Adipose tissue (tissue), 3 donors: ENCODE results near the gene COL23A1. TPM values are rescaled to one million over a fixed set of nuclear protein-coding genes. Genes with fewer than 3 reads are reported as not detected.

Experiments
- H3K27ac ChIP-seq: one replicate; pipeline ENCODE4 v1.5.1; 2013; ENCODE audit warnings: low read depth, low read length
- WGBS, 3 donors: extraction: QIAGEN DNeasy Blood & Tissue Kit; methylation state at CpG; one replicate each; pipeline ENCODE4 v1.1.7; 2013; 5-methylcytosine and 5-hydroxymethylcytosine counted together
- polyA plus RNA-seq, 3 donors: library from polyadenylated mRNA; stranded (reverse); fragments of 200-250 nt; gene quantifications; one replicate each; pipeline ENCODE4 v1.2.3, GENCODE V29; 2013
- donor health status: healthy with polysubstance abuse.
- donor health status: Bipolar disorder and iron deficiency.
- donor health status: healthy.

Gene COL23A1
- polyA plus RNA-seq, 3 donors, result 0.07 to 0.85 (median 0.45) TPM

DNA sequence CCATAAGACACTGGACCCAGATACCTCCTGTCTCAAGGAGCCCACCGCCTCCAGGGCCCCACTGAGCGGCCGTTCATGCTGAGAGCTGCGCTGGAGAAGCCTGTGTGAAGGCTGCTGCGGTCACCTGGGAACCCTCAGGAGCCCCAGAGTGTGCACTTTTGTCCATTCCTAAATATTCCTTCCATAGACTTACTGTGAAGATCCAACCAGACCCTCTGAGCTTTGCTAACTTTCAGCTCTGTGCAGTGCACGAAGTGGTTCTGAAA, 119.5 kb downstream of the COL23A1 start:
- H3K27ac ChIP-seq, result no peak overlapping the region
- 76 to 93% (median 83%) methylated on average over 6 of the region's 6 CpGs for WGBS, 3 donors

DNA sequence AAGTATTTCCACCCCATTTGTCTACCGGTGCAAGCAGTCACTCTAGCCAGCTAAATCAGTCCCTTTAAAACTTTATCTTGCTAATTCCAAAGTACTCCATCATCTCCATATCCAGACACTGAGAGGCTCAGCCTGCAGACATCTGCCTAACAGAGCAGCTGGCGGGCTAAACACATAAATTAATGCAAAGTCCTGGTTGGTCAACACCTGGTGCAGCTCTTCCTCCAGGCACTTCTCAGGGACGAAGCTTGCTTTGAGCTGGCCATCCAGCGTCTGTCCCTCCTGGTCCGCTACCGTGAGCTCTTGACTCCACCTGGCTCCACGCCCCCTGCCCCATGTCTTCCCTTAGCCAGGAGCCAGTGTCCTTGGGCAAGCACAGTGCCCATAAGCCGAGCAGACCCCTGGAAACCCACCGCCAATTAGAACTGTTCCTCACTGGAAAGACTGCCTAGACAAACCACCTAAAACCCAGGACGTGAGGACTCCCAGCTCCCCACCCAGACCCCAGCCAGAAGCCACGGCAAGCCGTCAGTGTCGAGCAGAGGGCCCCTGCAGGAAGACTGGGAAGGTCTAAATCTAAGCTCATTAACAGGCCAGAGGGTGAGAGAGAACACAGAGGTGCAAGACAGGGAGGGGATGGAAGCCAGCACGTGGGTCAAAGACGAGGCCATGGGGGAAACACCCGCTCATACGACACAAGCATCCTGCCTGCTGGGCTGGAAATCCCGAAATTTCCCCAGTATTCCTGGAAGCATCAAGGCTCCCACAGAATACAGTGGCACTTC, 120.0 kb downstream of the COL23A1 start:
- H3K27ac ChIP-seq, result no peak overlapping the region
- 56 to 87% (median 85%) methylated on average over 18 of the region's 18 CpGs for WGBS, 3 donors

DNA sequence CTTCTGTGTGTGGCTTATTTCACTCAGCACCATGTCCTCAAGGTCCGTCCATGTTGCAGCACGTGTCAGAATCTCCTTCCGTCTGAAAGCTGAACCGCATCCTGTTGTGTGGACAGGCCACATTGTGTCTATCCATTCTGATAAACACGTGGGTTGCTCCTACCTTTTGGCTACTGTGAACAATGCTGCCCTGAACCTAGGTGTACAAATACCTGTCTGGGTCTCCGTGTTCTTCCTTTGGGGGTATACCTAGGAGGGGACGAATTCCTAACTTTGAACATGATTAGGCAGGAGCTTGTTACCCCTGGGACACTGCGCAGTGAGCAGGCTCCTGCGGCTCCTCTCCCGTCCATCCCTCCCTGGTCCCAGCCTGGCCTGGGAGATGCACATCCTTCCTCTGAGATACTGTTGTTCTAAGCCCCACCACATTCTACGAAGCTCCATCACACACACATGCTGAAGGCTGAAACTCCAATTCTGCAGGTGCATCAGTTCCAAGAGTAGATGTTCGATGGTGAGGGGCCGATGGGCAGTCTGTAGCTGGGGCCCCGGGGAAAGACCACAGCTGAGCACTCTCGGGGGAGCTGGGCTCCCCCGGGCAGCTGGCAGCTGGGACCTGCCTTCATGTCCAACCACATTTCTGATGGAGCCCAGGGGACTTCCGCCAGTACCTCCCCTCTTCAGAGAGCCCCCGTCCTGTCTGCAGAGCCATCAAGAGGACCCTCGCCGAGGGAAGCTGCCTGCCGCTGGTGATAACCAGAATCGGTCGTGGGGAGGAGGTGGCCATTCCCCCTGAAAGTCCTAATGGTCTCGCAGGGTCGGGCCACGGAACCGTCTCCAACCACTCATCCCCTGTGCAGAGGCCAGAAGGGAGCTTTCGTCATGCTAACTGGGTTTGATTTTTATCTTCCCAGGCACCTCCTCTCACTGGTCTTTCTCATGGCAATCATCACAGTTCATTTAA, 120.9 kb downstream of the COL23A1 start:
- H3K27ac ChIP-seq, result no peak overlapping the region
- 76 to 89% (median 83%) methylated on average over 28 of the region's 28 CpGs for WGBS, 3 donors

DNA sequence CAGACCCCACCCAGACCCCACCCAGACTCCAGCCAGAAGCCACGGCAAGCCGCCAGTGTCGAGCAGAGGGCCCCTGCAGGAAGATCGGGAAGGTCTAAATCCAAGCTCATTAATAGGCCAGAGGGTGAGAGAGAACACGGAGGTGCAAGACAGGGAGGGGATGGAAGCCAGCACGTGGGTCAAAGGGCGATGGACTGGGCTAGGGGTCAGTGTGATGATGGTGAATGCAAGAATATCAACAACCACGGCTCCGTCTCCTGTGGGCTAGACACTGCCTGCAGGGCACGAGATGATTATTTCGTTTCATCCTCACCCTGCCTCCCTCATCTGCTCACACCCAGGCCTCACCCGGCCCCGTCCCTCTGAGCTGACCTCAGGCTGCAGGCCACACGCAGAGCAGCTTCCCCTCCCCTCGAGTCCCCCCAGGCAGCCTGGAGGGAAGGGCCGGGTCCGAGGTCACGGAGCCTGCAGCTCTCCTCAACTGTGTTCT, 122.0 kb downstream of the COL23A1 start:
- 46 to 55% (median 47%) methylated on average over 17 to 18 of the region's 18 CpGs for WGBS, 3 donors

DNA sequence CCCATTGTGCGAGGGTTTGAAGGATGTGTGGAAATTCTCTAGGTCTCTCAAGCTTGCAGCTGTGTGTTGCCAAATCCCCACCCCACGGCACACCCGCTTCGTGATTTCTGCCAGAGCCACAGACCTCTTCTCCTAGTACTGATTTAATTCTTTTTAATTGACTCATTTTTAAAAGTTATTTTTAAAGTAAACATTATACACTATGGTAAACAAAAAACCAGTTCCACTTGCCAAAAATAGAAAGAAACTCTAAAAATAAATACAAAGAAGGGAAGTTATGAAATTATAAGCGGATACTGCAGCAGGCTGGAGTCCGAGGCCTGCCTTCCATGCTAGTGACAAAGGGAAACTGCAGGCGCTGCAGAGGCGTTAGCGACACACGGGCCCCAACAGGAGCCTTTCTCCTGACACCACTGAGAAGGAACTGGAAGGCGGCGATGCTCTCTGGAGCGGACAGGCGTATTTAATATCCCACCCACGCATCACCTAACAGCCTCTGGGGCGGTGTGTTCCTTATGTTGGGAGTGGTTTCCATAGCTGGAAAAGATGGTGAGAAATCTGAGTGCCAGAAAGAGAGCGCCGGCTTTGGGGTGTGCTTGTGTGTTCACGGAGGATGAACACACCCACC, 122.5 kb downstream of the COL23A1 start:
- H3K27ac ChIP-seq, result no peak overlapping the region
- 13 to 51% (median 13%) methylated on average over 19 of the region's 19 CpGs for WGBS, 3 donors

More for the DNA sequence above, 122.0 kb downstream of the COL23A1 start:
- H3K27ac ChIP-seq, result no peak overlapping the region

DNA sequence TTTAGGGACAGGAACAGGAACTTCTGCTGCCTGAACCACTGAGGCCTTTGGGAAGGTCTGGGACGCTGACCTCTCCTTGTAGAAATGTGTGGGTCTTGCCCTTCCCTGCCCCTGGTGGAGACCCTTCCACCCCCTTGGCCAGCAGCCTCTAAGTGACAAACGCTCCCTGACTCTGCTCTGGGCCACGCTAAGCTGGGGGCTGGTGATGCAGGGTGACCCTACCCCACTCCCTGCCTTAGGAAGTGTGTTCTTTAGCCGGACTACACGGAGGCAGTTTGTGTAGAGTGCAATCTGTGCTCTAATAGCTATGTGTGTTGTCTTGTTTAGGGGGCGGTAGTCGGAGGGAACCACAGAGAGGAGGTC, 123.0 kb downstream of the COL23A1 start:
- H3K27ac ChIP-seq, result no peak overlapping the region
- WGBS, 3 donors, result 24 to 62% (median 27%) methylated on average over 7 of the region's 7 CpGs

DNA sequence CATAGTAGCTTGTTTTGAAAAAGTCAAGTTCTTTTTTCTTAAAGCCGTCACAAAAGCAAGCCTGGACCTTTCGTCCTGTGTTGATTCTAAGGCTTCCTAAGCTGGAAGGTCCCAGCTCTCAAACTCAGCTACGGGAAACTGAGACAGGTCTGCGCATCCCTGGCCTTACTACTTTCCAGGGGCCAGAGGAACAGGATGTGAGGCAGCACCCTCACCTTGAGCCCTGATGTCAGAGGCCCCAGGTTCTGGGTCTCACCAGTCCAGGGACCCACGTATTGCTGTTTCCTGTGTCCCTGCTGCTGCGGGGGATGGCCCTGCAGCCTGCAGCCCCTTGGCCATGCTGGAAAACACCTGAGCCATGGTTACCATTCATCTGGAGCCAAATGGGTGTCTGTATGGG, 123.9 kb downstream of the COL23A1 start:
- no peak overlapping the region for H3K27ac ChIP-seq

DNA sequence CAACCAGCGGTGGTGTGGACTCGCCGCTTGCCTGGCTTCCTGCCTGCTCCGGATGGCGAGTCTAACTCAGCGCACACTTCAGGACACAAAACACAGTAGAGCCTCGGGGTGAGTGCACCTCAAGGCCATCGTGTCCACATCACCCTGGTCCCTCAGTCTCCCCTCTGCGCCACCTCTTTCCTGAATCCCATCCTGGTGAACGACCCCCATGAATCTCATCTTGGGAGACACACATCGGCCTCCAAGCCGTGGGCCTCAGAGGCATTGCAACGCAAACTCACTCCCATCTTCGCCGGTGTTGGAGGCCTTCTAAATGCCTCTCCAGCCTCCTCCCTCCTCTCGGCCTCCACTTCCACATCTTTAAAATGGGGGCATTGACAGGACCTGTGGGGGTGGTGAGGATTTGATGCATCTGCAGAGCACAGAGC, 124.3 kb downstream of the COL23A1 start:
- 90 to 92% (median 90%) methylated on average over 16 of the region's 16 CpGs for WGBS, 3 donors
- no peak overlapping the region for H3K27ac ChIP-seq

More for the DNA sequence above, 123.9 kb downstream of the COL23A1 start:
- 89 to 94% (median 91%) methylated on average over 6 of the region's 6 CpGs for WGBS, 3 donors

DNA sequence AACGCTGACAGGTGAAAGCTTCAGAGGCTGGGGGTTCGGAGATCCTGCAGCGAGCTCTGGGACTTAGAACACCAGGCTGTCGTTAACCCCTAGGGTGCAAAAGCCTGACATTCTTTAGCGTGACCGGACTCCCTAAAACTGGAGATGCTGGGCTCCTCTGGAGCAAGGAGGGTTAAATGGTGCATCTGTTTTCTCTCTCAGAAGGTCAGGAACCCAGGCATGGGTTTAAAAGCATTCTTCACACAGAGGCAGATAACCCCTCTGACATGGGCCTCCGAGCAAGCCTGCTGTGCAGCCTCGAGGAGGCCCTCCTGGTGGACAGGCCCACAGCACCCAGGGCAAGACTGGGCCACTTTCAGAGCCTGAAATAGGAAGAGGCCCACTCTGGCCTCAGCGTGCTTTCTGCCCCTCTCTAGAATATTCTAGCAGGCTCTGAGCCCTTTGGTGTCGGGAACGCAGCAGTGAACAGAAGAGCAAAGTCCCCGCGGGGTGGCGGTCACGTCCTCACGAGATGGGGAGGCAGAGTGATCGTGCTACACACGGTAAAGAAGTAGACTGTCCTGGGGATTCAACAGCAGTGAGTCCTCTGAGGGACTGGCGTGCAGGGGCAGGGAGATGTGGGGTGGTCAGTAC, 124.8 kb downstream of the COL23A1 start:
- 83 to 94% (median 91%) methylated on average over 19 of the region's 19 CpGs for WGBS, 3 donors

DNA sequence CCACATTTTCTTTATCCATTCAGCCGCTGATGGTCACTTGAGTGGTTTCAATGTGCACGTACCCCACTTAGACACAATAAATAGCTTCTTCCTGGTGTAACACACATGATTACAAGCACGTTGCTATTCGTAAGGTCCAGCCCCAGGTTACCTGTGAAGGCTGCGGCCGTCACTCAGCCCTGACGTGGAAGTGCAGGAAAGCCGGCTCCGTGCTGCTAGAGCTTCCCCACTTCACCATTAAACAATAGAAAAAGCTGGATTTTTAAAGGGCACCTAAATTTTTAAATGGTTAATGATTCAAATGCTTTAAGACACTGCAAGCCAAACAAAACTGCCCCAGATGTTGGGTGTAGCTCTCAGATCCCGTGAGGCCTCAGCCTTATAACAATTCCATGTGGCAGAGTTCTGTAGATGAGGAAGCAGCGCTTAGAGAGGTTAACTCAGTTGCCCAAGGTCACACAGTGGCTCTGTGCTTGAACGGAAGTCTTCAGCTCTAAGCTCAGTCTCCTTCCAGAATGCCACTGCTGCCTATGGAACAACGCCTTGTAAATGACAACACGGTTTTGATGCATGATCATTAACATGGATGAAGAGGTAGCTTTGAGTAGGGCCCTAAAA, 125.7 kb downstream of the COL23A1 start:
- 68 to 75% (median 71%) methylated on average over 14 of the region's 14 CpGs for WGBS, 3 donors
- H3K27ac ChIP-seq, result no peak overlapping the region

More for the DNA sequence above, 124.8 kb downstream of the COL23A1 start:
- H3K27ac ChIP-seq, result no peak overlapping the region

DNA sequence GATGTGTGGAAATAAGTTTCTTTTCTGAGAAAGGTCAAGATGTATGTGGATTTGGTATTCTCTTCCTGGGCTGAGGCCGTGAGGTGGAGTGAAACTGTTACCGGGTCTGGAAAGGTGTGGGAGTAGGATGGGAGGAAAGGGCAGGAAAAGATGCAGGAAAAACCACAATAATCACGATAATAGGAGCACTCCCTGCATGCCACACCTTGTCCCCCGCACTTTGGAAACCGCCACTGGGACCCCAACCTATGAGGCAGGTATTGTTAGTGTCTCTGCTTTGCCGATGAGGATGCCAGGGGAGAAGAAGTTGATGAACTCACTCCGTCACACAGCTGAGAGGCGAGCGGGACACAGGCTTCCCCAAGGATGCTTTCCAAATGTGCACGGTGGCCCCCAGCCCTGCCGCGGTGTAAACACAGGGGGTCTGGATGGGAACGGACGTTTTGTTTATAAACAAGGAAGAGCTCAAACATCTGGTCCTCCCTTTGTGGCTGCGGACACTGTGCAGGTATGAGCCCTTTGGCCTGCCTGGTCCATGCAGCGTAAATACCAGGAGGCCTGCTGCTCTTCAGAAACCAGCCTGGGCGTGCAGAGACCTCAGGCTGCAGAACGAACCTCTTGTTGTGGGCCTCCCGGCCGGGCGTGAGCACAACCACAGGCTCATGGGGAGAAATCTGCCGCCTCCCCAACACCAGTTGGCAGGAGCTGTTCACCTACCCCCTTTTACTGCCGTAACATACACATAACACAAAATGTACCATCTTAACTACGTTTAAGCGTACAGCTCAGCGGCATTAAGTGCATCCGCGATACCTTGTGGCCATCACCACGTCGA, 126.7 kb downstream of the COL23A1 start:
- 87 to 88% (median 88%) methylated on average over 30 of the region's 30 CpGs for WGBS, 3 donors
- H3K27ac ChIP-seq, result no peak overlapping the region

DNA sequence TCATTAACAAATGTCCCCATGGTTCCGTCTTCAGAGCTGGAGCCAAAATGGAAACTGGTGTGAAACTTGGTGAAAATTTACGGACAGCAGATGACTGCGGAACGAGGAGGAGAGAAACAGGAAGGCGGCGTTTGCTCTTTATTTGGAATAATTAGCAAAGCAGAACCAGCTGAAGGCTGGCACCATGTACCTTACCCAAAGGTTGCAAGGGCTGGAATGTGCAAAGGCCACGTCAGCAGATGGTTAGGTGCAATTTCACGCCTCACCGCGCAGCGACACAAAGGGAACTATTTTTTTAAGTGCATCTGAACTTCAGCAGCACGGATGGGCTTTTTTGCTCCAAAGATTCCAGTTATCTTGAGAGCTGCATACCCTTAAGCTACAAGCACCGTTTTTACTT, 127.4 kb downstream of the COL23A1 start:
- H3K27ac ChIP-seq, result no peak overlapping the region
- 81 to 90% (median 85%) methylated on average over 13 of the region's 13 CpGs for WGBS, 3 donors

DNA sequence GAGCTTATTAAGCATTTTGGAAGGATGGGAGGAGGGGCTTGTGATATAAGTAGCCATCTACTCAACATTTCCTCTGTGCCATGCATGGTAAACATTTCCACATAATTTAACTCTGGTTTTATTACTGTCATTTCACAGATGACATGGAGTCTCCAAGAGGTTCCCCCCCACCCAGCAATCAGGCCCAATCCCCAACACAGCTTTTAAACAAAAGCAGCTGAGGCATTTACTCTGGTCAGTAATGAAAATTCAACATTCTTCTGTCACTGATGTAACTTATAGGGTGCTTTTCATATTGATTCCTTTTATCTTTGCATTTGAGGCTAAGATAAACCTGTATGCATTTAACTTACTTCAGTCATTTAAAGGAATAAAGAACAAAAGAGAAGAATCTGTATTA, 128.1 kb downstream of the COL23A1 start:
- H3K27ac ChIP-seq, result no peak overlapping the region

DNA sequence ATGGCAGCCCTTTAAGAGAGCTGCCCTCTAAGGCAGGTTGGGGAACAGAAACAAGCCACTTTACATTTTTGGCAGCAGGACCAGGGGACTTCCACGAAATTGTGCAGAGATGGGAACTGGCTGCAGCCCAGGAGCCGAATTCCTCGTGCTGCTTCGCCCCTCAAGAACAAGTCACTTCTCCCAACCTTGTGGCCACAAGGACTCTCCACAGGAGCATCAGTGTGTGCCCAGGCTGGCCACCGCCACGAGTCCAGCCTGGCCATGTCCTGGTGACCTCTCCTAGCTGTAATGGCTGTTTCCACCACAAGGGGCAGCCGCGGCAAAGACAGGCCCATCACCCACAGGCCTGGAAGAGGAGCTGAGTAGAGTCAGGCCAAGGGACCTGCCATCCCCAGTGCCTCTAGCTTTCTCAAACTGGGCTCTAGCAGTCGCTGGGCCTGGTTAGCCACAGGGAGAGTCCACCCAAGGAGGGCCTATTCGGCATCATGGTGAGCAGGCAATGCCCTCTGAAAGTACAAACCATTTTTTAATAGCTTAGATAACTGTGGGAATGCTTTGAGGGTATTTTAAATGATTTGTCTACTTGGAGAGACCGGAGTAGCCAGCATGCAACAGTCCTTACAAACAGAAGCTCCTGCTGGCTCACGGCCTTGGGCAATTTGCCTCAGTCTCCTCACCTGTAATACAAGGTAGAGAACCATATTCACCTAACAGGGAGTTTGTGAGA, 129.0 kb downstream of the COL23A1 start:
- H3K27ac ChIP-seq, result no peak overlapping the region
- WGBS, 3 donors, result 31 to 43% (median 39%) methylated on average over 12 of the region's 12 CpGs

DNA sequence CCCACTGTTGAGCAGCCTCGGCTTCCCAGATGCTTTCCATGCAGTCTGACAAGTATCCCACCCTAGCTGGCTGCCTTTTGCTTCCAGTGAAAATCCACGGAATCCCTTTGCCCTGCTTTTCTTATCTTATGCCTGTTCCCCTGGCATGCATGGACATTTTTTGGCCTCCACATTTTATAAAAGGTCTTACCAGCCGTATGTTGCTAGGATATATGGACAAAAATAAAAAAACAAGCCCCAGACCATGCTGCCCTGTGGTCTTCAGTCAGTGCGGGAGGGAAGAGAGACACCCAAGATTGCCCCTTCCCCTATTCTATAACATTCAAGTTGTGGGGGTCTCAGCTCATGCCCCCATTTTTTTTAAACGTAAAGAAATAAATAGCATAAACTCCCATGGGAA, 129.6 kb downstream of the COL23A1 start:
- 53 to 65% (median 60%) methylated on average over 5 of the region's 5 CpGs for WGBS, 3 donors

DNA sequence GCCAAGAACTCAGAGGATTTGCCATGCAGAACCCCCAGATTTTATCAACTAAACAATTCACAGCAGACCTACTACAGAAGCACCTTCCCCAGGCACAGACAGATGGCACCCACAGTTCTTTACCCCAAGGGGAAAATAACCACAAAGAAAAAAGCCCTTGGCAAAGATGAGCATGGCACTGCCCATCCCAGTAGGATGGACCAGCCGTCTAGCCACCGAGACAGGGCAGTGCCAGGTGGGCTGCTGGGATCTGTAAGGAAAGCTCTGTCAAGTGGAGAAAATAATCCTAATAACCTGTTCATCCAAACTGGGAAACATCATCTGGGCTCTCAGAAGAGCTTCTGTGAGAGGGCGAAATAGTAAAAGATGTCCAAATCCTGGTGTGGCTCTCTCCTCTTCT, 130.0 kb downstream of the COL23A1 start:
- H3K27ac ChIP-seq, result no peak overlapping the region
- 88 to 93% (median 93%) methylated on average over 3 of the region's 3 CpGs for WGBS, 3 donors

More for the DNA sequence above, 129.6 kb downstream of the COL23A1 start:
- H3K27ac ChIP-seq, result no peak overlapping the region

DNA sequence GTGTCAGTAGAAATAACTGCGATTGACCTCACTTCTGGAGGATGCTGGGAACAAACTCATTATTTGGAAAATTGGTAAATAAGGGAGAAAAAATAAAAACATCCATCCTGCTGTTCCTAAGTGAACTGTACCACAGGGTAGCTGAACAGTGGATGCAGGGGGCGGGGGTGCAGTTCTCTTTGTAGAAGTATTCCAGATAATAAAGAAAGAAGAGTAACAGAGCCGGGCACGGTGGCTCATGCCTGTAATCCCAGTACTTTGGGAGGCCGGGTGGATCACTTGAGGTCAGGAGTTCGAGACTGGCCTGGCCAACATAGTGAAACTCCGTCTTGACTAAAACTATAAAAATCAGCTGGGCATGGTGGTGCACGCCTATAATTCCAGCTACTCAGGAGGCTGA, 132.1 kb downstream of the COL23A1 start:
- WGBS, 3 donors, result 87 to 93% (median 90%) methylated on average over 8 of the region's 8 CpGs
- no peak overlapping the region for H3K27ac ChIP-seq
